Measurements from ENCODE around the gene EGFL6.
"Not testable (repeated sequence)": the region's sequence is repeated elsewhere in the genome, so short reads cannot be mapped to it uniquely, and the experiment has no call there.

Gene EGFL6

DNA sequence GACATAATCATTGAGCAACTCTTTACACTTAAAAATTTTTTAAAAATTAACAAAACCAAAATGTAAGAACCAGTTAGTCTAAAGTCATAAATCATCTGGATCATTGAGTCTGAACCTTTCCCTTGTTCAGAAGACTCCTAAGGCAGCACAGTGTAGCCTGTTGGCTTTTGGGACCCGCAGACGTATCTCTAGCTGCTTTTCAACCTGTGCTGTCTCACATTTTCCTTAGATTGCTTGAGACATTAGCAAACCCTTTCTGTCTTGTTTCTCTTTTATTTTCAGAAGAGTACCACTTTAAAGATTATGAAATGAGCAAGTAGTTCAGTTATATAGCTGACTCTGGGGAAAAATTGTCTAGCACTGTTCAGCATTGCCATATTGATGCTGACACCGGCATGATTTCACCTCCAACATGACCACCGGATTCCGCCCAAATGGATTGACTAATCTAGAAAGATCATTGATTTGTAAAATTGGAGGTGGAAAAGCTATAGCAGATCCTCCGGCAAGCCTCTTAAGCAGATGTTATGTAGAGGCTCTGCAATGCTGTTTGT, 92.4 kb downstream of the EGFL6 start:
- TF ChIP-seq, protein P1, sequence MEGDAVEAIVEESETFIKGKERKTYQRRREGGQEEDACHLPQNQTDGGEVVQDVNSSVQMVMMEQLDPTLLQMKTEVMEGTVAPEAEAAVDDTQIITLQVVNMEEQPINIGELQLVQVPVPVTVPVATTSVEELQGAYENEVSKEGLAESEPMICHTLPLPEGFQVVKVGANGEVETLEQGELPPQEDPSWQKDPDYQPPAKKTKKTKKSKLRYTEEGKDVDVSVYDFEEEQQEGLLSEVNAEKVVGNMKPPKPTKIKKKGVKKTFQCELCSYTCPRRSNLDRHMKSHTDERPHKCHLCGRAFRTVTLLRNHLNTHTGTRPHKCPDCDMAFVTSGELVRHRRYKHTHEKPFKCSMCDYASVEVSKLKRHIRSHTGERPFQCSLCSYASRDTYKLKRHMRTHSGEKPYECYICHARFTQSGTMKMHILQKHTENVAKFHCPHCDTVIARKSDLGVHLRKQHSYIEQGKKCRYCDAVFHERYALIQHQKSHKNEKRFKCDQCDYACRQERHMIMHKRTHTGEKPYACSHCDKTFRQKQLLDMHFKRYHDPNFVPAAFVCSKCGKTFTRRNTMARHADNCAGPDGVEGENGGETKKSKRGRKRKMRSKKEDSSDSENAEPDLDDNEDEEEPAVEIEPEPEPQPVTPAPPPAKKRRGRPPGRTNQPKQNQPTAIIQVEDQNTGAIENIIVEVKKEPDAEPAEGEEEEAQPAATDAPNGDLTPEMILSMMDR (IDR thresholded peaks at IDR 0.05; ENCODE audit: low read depth, low read length), result no peak
- no peak for DNase-seq (ENCODE audit: extremely low read depth, low read depth)

DNA sequence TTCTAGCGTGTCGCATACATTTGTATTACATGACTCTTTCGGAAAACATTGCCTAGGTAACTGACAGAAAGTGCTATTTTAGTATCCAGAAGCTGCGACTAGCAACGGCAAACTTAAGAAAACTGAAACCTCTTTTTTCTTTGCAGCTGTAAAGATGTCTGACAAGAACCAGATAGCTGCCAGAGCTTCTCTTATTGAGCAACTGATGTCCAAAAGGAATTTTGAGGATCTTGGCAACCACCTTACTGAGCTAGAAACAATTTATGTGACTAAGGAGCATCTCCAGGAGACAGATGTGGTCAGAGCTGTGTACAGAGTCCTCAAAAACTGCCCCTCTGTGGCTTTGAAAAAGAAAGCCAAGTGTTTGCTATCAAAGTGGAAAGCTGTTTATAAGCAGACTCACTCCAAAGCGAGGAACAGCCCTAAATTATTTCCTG, 93.0 kb downstream of the EGFL6 start:
- DNase-seq (ENCODE audit: extremely low read depth, low read depth), result no peak
- TF ChIP-seq, protein P1 (IDR thresholded peaks at IDR 0.05; ENCODE audit: low read depth, low read length), result no peak

DNA sequence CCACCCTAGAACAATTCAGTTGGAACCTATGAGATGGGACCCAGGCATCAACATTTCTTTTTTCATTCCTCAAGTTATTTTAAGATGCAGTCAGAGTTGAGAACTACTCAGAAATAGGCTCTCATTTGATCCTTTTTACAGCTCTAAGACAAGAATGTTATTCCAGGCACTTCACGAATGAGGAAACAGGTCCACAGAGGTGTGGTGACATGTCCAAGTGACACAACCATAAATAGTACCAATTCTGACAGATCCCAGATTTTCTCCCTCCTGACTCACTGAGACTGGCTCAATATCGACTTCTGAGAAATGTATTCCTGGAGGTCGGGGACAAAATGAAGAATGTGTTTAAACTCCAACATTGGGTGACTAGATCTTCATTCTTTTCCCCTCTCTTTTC, 94.6 kb downstream of the EGFL6 start:
- no peak for DNase-seq (ENCODE audit: extremely low read depth, low read depth)
- TF ChIP-seq, protein P1 (IDR thresholded peaks at IDR 0.05; ENCODE audit: low read depth, low read length), result no peak

DNA sequence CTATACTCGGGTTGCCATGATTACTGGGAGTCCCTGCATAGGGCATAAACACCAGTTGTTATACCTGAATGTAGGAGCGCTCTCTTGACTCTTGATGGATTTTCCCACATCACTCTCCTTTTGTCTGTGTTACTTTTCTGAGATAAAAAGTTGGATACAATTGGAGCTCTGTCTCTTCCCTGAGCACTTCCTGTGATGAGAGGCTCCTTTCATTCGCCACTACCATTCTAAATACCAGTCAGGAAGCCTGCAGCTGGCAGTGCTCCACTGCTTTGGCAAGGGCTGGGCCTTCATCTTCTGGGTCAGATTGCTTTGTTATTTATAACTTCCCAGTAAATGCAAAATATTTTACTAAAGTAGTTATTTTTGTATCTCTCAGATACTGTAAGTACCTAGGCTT, 97.4 kb downstream of the EGFL6 start:
- DNase-seq (ENCODE audit: extremely low read depth, low read depth), result no peak
- TF ChIP-seq, protein P1 (IDR thresholded peaks at IDR 0.05; ENCODE audit: low read depth, low read length), result no peak

DNA sequence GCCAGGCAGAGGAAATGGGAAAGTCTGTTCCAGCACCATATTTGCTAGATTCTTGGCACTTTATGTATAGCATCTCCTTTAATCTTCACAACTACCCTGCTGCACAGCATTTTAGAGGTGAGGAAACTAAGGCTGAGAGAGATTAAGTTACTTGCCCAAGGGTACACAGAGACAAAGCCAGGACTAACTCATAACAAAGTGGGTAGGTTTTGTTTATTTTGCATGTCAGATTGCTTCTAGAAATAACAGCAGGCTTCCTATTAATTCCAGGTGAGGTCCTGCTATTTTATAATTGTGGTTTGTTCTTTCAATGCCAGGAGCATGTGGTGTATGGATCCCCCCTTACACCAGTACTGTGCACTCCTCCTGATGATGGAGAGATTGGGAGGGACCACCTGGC, 98.5 kb downstream of the EGFL6 start:
- DNase-seq (ENCODE audit: extremely low read depth, low read depth), result no peak
- TF ChIP-seq, protein P1 (IDR thresholded peaks at IDR 0.05; ENCODE audit: low read depth, low read length), result no peak

DNA sequence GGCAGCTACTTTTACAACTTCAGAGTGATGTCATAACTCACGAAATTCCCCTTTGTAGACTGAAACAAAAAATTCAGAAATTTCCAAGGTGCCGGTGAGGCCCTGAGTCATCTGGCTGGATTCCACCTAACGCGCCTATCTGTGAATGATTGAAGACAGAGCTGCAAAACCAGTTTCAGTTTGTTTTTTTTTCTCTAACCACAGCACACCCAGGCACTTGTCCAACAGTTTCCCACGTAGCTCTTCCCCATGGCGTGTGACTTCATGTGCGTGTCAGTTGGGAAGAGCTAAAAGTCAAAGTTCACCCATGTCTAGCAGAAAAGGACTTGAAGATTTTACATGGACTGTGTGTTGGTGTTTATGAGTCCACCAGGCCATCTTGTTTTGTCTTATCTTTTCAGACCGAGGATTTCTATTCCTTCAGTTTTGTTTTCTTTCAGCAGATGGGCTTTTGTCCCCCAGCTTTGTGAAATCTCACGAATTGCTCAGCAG, 99.9 kb downstream of the EGFL6 start:
- TF ChIP-seq, protein P1 (IDR thresholded peaks at IDR 0.05; ENCODE audit: low read depth, low read length), result no peak
- peak; percentile 90 for DNase-seq (ENCODE audit: extremely low read depth, low read depth)

DNA sequence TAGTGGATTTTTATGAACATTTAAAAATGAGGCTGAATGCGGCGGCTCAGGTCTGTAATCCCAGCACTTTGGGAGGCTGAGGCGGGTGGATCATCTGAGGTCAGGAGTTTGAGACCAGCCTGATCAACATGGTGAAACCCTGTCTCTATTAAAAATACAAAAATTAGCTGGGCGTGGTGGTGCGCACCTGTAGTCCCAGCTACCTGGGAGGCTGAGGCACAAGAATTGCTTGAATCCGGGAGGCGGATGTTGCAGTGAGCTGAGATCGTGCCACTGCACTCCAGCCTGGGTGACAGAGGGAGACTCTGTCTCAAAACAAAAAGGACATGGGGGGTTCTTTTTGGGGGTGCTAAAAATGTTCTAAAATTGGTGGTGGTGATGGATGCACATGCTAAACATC, 100.4 kb downstream of the EGFL6 start:
- not testable (repeated sequence) for DNase-seq (ENCODE audit: extremely low read depth, low read depth)

DNA sequence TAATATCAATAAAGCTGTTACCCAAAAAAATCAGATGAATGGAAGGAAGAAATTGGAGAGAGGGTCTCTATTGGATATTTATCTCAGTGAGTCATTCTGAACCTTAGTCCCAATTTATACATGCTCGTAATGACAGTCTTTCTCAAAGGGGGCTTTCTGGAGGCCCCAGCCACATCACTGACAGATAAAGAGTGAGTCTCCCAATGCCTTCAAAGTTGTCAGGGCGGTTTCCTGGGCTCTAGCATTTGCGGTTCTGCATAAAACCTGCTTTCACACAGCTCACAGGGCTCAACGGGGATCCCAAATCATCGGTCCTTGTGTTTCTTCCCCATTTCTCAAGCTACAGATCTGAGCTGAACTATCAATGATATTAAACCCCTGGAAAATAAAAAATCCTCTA, 100.8 kb downstream of the EGFL6 start:
- no peak for DNase-seq (ENCODE audit: extremely low read depth, low read depth)
- TF ChIP-seq, protein P1 (IDR thresholded peaks at IDR 0.05; ENCODE audit: low read depth, low read length), result no peak
